GM23248 (cell line): ENCODE results near the gene METRNL.

Experiments
- EZH2 ChIP-seq: fragments of 200-600 bp; sonication (generic); IDR thresholded peaks from 2 replicates; pipeline ENCODE4 v1.6.1; 2018; ENCODE audit warnings: antibody characterized with exemption, mild to moderate bottlenecking; ENCODE audit not compliant: insufficient read depth, poor library complexity, severe bottlenecking
- EZH2phosphoT487 ChIP-seq: fragments of 200-600 bp; sonication (generic); IDR thresholded peaks from 2 replicates; pipeline ENCODE4 v1.6.1; 2018; ENCODE audit warnings: antibody characterized with exemption, moderate library complexity, mild to moderate bottlenecking, low read depth; ENCODE audit not compliant: insufficient read depth

GRCh38 chr17:83089328-83090132, 10.1 kb downstream of the METRNL start:
- TF ChIP-seq EZH2phosphoT487 (no peak), EZH2 (no peak)
